ENCODE data around the gene TCF20. TPM values are rescaled to one million over a fixed set of nuclear protein-coding genes. Genes with fewer than 3 reads are reported as not detected.
A peak's percentile ranks its signal among the peaks of the same experiment; 100 is the strongest.

The TCF20 gene
- total RNA-seq, 1 donor from 2014 or later, result 31.0 TPM

GRCh38 chr22:42288791-42289190 is 18.3 kb upstream of the TCF20 start:
- Mint-ChIP-seq H3K4me1 (ENCODE audit: low read depth) (peaks cover 1% of the 10 kb centered on the region), H3K4me3 (ENCODE audit: unreplicated experiment) (no peak overlapping the region), H3K9me3 (ENCODE audit: low read depth) (no peaks in the 10 kb centered on the region), H3K27ac (ENCODE audit: unreplicated experiment) (no peak overlapping the region), H3K36me3 (ENCODE audit: low read depth) (no peaks in the 10 kb centered on the region), H3K27me3 (ENCODE audit: low read depth) (peaks cover 14% of the 10 kb centered on the region)
- TF ChIP-seq CTCF (IDR thresholded peaks at IDR 0.05), result no peak
- no peak for DNase-seq (ENCODE audit: low spot score)

- H3K27ac Mint-ChIP-seq (ENCODE audit: unreplicated experiment), result no peak overlapping the region
- no peaks in the 10 kb centered on the region for H3K9me3 Mint-ChIP-seq (ENCODE audit: low read depth)
- H3K4me3 Mint-ChIP-seq (ENCODE audit: unreplicated experiment), result no peak overlapping the region
- DNase-seq (ENCODE audit: low spot score), result no peak
- no peaks in the 10 kb centered on the region for H3K36me3 Mint-ChIP-seq (ENCODE audit: low read depth)
- no peak for TF ChIP-seq CTCF (IDR thresholded peaks at IDR 0.05)
- peaks cover 7% of the 10 kb centered on the region for H3K4me1 Mint-ChIP-seq (ENCODE audit: low read depth)
- H3K27me3 Mint-ChIP-seq (ENCODE audit: low read depth), result peaks cover 20% of the 10 kb centered on the region
Measured at GRCh38 chr22:42287174-42287890, 16.9 kb upstream of the TCF20 start.

GRCh38 chr22:42286205-42286604 is 15.8 kb upstream of the TCF20 start:
- DNase-seq (ENCODE audit: low spot score), result no peak
- Mint-ChIP-seq H3K36me3 (ENCODE audit: low read depth) (no peaks in the 10 kb centered on the region), H3K27ac (ENCODE audit: unreplicated experiment) (no peak overlapping the region), H3K4me1 (ENCODE audit: low read depth) (peaks cover 7% of the 10 kb centered on the region), H3K27me3 (ENCODE audit: low read depth) (peaks cover 19% of the 10 kb centered on the region), H3K4me3 (ENCODE audit: unreplicated experiment) (no peak overlapping the region), H3K9me3 (ENCODE audit: low read depth) (no peaks in the 10 kb centered on the region)
- no peak for TF ChIP-seq CTCF (IDR thresholded peaks at IDR 0.05)

- H3K27ac Mint-ChIP-seq (ENCODE audit: unreplicated experiment), result no peak overlapping the region
- no peaks in the 10 kb centered on the region for H3K9me3 Mint-ChIP-seq (ENCODE audit: low read depth)
- no peak for DNase-seq (ENCODE audit: low spot score)
- H3K4me3 Mint-ChIP-seq (ENCODE audit: unreplicated experiment), result no peak overlapping the region
- peaks cover 7% of the 10 kb centered on the region for H3K4me1 Mint-ChIP-seq (ENCODE audit: low read depth)
- H3K27me3 Mint-ChIP-seq (ENCODE audit: low read depth), result peaks cover 20% of the 10 kb centered on the region
- no peak for TF ChIP-seq CTCF (IDR thresholded peaks at IDR 0.05)
- no peaks in the 10 kb centered on the region for H3K36me3 Mint-ChIP-seq (ENCODE audit: low read depth)
Measured at GRCh38 chr22:42285604-42286003, 15.2 kb upstream of the TCF20 start.

- Mint-ChIP-seq H3K27ac (ENCODE audit: unreplicated experiment) (no peak overlapping the region), H3K4me3 (ENCODE audit: unreplicated experiment) (no peak overlapping the region), H3K36me3 (ENCODE audit: low read depth) (no peaks in the 10 kb centered on the region), H3K4me1 (ENCODE audit: low read depth) (peaks cover 7% of the 10 kb centered on the region), H3K9me3 (ENCODE audit: low read depth) (no peaks in the 10 kb centered on the region), H3K27me3 (ENCODE audit: low read depth) (peaks cover 22% of the 10 kb centered on the region)
- DNase-seq (ENCODE audit: low spot score), result peak; percentile 80
- TF ChIP-seq CTCF (IDR thresholded peaks at IDR 0.05), result no peak
Measured at GRCh38 chr22:42284643-42285181, 14.3 kb upstream of the TCF20 start.

Measured in chondrocyte (in vitro differentiated cells).